Measurements from ENCODE around the gene ADAMTS15.

- TF ChIP-seq, protein P1, sequence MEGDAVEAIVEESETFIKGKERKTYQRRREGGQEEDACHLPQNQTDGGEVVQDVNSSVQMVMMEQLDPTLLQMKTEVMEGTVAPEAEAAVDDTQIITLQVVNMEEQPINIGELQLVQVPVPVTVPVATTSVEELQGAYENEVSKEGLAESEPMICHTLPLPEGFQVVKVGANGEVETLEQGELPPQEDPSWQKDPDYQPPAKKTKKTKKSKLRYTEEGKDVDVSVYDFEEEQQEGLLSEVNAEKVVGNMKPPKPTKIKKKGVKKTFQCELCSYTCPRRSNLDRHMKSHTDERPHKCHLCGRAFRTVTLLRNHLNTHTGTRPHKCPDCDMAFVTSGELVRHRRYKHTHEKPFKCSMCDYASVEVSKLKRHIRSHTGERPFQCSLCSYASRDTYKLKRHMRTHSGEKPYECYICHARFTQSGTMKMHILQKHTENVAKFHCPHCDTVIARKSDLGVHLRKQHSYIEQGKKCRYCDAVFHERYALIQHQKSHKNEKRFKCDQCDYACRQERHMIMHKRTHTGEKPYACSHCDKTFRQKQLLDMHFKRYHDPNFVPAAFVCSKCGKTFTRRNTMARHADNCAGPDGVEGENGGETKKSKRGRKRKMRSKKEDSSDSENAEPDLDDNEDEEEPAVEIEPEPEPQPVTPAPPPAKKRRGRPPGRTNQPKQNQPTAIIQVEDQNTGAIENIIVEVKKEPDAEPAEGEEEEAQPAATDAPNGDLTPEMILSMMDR (IDR thresholded peaks at IDR 0.05): no peak
- TF ChIP-seq POLR2AphosphoS5 (IDR thresholded peaks at IDR 0.05): no peak
These were observed 63.3 kb downstream of the ADAMTS15 start for GRCh38 chr11:130511765-130512164.
